ENCODE results near the gene ANKRD11. TPM values are rescaled to one million over a fixed set of nuclear protein-coding genes. Genes with fewer than 3 reads are reported as not detected.
A peak's percentile ranks its signal among the peaks of the same experiment; 100 is the strongest.

Gene ANKRD11
- total RNA-seq, 1 donor from 2014 or later, result 165 TPM

- Mint-ChIP-seq H3K4me3 (ENCODE audit: unreplicated experiment) (peak overlapping the region; percentile 63), H3K36me3 (ENCODE audit: low read depth, unreplicated experiment) (peaks cover 32% of the 10 kb centered on the region), H3K4me1 (ENCODE audit: unreplicated experiment) (peaks cover 48% of the 10 kb centered on the region), H3K27me3 (ENCODE audit: unreplicated experiment) (peaks cover 31% of the 10 kb centered on the region), H3K9me3 (ENCODE audit: unreplicated experiment) (no peaks in the 10 kb centered on the region), H3K27ac (ENCODE audit: unreplicated experiment) (peak overlapping the region; percentile 52)
- DNase-seq (ENCODE audit: low spot score), result no peak
- no peak for TF ChIP-seq CTCF (IDR thresholded peaks at IDR 0.05; ENCODE audit: unreplicated experiment)
Measured at GRCh38 chr16:89291776-89292175, 198.6 kb downstream of the ANKRD11 start.

GRCh38 chr16:89291363-89291762 is 199.0 kb downstream of the ANKRD11 start:
- Mint-ChIP-seq H3K36me3 (ENCODE audit: low read depth, unreplicated experiment) (peaks cover 31% of the 10 kb centered on the region), H3K4me1 (ENCODE audit: unreplicated experiment) (peaks cover 44% of the 10 kb centered on the region), H3K9me3 (ENCODE audit: unreplicated experiment) (no peaks in the 10 kb centered on the region), H3K4me3 (ENCODE audit: unreplicated experiment) (peak overlapping the region; percentile 63), H3K27me3 (ENCODE audit: unreplicated experiment) (peaks cover 30% of the 10 kb centered on the region), H3K27ac (ENCODE audit: unreplicated experiment) (peak overlapping the region; percentile 49)
- no peak for DNase-seq (ENCODE audit: low spot score)
- no peak for TF ChIP-seq CTCF (IDR thresholded peaks at IDR 0.05; ENCODE audit: unreplicated experiment)

GRCh38 chr16:89290887-89291286 is 199.5 kb downstream of the ANKRD11 start:
- TF ChIP-seq CTCF (IDR thresholded peaks at IDR 0.05; ENCODE audit: unreplicated experiment), result no peak
- H3K4me1 Mint-ChIP-seq (ENCODE audit: unreplicated experiment), result peaks cover 39% of the 10 kb centered on the region
- DNase-seq (ENCODE audit: low spot score), result no peak
- H3K36me3 Mint-ChIP-seq (ENCODE audit: low read depth, unreplicated experiment), result peaks cover 27% of the 10 kb centered on the region
- peak overlapping the region; percentile 63 for H3K4me3 Mint-ChIP-seq (ENCODE audit: unreplicated experiment)
- H3K9me3 Mint-ChIP-seq (ENCODE audit: unreplicated experiment), result no peaks in the 10 kb centered on the region
- peaks cover 26% of the 10 kb centered on the region for H3K27me3 Mint-ChIP-seq (ENCODE audit: unreplicated experiment)
- H3K27ac Mint-ChIP-seq (ENCODE audit: unreplicated experiment), result peak overlapping the region; percentile 70

GRCh38 chr16:89290472-89290871 is 199.9 kb downstream of the ANKRD11 start:
- Mint-ChIP-seq H3K9me3 (ENCODE audit: unreplicated experiment) (no peaks in the 10 kb centered on the region), H3K27ac (ENCODE audit: unreplicated experiment) (peak overlapping the region; percentile 70), H3K4me3 (ENCODE audit: unreplicated experiment) (no peak overlapping the region), H3K4me1 (ENCODE audit: unreplicated experiment) (peaks cover 35% of the 10 kb centered on the region), H3K27me3 (ENCODE audit: unreplicated experiment) (peaks cover 26% of the 10 kb centered on the region), H3K36me3 (ENCODE audit: low read depth, unreplicated experiment) (peaks cover 27% of the 10 kb centered on the region)
- TF ChIP-seq CTCF (IDR thresholded peaks at IDR 0.05; ENCODE audit: unreplicated experiment), result no peak
- no peak for DNase-seq (ENCODE audit: low spot score)

GRCh38 chr16:89289428-89290395 is 200.6 kb downstream of the ANKRD11 start:
- DNase-seq (ENCODE audit: low spot score), result peak; percentile 89
- peaks cover 30% of the 10 kb centered on the region for H3K4me1 Mint-ChIP-seq (ENCODE audit: unreplicated experiment)
- no peaks in the 10 kb centered on the region for H3K9me3 Mint-ChIP-seq (ENCODE audit: unreplicated experiment)
- peak; percentile 76 for TF ChIP-seq CTCF (IDR thresholded peaks at IDR 0.05; ENCODE audit: unreplicated experiment)
- peak overlapping the region; percentile 14 for H3K27ac Mint-ChIP-seq (ENCODE audit: unreplicated experiment)
- H3K27me3 Mint-ChIP-seq (ENCODE audit: unreplicated experiment), result peaks cover 26% of the 10 kb centered on the region
- no peak overlapping the region for H3K4me3 Mint-ChIP-seq (ENCODE audit: unreplicated experiment)
- peaks cover 27% of the 10 kb centered on the region for H3K36me3 Mint-ChIP-seq (ENCODE audit: low read depth, unreplicated experiment)
